ENCODE measurements around the gene LAMTOR3.
"Not testable (repeated sequence)": the region's sequence is repeated elsewhere in the genome, so short reads cannot be mapped to it uniquely, and the experiment has no call there.

The LAMTOR3 gene

GRCh38 chr4:99860521-99860920 lies 33.7 kb downstream of the LAMTOR3 start:
- DNase-seq: no peak

GRCh38 chr4:99859618-99860017 lies 34.6 kb downstream of the LAMTOR3 start:
- DNase-seq: peak; percentile 1

GRCh38 chr4:99857307-99857706 lies 36.9 kb downstream of the LAMTOR3 start:
- DNase-seq: no peak

GRCh38 chr4:99856166-99856565 lies 38.1 kb downstream of the LAMTOR3 start:
- no peak for DNase-seq

- DNase-seq: no peak
Observed at GRCh38 chr4:99855678-99856077, 38.5 kb downstream of the LAMTOR3 start.

GRCh38 chr4:99853999-99854398 lies 40.2 kb downstream of the LAMTOR3 start:
- peak; percentile 2 for DNase-seq

GRCh38 chr4:99853190-99853589 lies 41.0 kb downstream of the LAMTOR3 start:
- no peak for DNase-seq

- no peak for DNase-seq
Observed at GRCh38 chr4:99852199-99852749, 42.0 kb downstream of the LAMTOR3 start.

GRCh38 chr4:99848591-99849001 lies 45.6 kb downstream of the LAMTOR3 start:
- no peak for DNase-seq

- no peak for DNase-seq
Observed at GRCh38 chr4:99847362-99847976, 46.8 kb downstream of the LAMTOR3 start.

GRCh38 chr4:99846891-99847290 lies 47.3 kb downstream of the LAMTOR3 start:
- DNase-seq: no peak

GRCh38 chr4:99845708-99846469 lies 48.3 kb downstream of the LAMTOR3 start:
- DNase-seq: no peak

GRCh38 chr4:99845179-99845578 lies 49.0 kb downstream of the LAMTOR3 start:
- no peak for DNase-seq

- no peak for DNase-seq
Observed at GRCh38 chr4:99844048-99844447, 50.2 kb downstream of the LAMTOR3 start.

- DNase-seq: no peak
Observed at GRCh38 chr4:99843413-99843812, 50.8 kb downstream of the LAMTOR3 start.

GRCh38 chr4:99841129-99841528 lies 53.1 kb downstream of the LAMTOR3 start:
- no peak for DNase-seq

GRCh38 chr4:99838927-99839326 lies 55.3 kb downstream of the LAMTOR3 start:
- no peak for DNase-seq

- DNase-seq: no peak
Observed at GRCh38 chr4:99835942-99836341, 58.3 kb downstream of the LAMTOR3 start.

GRCh38 chr4:99834569-99834968 lies 59.7 kb downstream of the LAMTOR3 start:
- no peak for DNase-seq

GRCh38 chr4:99833756-99834155 lies 60.5 kb downstream of the LAMTOR3 start:
- no peak for DNase-seq

- no peak for DNase-seq
Observed at GRCh38 chr4:99832758-99833157, 61.5 kb downstream of the LAMTOR3 start.

- no peak for DNase-seq
Observed at GRCh38 chr4:99832321-99832720, 61.9 kb downstream of the LAMTOR3 start.

GRCh38 chr4:99830051-99830450 lies 64.2 kb downstream of the LAMTOR3 start:
- DNase-seq: not testable (repeated sequence)

- DNase-seq: no peak
Observed at GRCh38 chr4:99828477-99828876, 65.8 kb downstream of the LAMTOR3 start.

All from NCI-H510A (cell line).